HK-2 (cell line): ENCODE measurements around the gene SART1.
"Not testable (repeated sequence)": the region's sequence is repeated elsewhere in the genome, so short reads cannot be mapped to it uniquely, and the experiment has no call there.

Experiments used
- DNase-seq: peaks from one replicate; pipeline ENCODE4 v3.0.0-alpha.2; 2018; ENCODE audit not compliant: unreplicated experiment

The SART1 gene

DNA sequence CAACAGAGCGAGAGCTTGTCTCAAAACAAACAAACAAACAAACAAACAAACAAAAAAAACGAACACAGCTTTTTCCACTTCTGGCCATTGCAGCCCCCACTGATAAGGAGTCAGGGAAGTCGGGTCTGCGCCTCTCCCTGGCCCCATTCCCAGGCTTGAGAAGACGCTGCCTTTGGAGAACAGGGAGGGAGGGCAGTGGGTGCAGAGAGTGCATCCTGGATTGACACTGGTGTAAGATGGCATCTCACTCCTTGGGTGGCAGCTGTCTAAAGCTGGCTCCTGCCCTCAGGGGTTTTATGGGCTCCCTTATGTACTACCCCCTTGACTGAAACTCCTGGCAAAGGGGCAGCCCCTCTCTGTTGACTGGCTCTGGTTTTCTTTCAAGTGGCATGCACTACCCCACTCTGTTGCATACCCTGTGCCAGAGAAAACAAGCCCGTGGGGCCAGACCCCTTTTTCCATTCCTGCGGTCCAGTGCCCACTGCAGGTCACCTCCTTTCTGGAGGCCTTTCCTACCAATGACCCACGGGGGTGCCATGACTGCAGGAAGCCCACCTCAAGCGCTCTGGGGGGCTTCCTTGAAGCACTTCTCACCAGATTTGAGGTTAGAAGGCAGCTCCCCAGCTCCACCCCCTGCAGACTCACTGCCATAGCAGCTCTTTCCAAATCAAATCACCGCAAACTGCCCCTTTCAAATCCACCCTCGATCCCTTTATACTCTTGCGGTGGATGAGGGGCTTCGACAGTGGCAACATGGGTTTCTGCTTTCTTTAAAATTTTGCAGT lies 29.6 kb upstream of the SART1 start:
- DNase-seq: no peak

DNA sequence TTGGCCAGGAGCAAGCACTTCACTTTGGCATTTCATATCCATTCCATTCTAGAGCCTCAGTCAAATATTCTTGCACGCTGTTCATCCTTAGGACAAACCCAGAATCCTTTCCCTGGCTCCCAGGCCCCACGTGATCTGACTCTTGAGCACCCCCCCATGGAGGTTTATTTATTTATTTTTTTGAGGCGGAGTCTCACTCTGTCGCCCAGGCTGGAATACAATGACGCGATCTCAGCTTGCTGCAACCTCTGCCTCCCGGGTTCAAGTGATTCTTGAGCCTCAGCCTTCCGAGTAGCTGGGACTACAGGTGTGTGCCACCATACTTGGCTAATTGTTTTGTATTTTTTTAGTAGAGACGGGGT lies 29.0 kb upstream of the SART1 start:
- no peak for DNase-seq

DNA sequence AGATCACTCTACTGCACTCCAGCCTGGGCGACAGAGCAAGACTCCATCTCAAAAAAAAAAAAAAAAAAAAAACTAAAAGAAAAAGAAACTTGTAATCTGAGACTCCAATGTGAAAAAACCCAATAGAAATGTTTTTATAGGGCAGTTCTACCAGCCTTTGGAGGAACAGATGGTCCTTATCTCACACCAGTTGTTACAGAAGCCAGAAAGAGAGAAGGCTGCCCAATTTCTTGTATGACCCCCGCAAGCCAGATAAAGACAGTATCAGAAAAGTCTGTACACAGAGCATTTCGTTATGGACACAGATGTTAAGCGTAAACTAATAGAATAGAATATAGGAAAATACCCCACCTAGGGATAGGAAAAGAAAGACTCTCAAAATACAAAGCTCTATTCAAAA lies 27.5 kb upstream of the SART1 start:
- DNase-seq: no peak

DNA sequence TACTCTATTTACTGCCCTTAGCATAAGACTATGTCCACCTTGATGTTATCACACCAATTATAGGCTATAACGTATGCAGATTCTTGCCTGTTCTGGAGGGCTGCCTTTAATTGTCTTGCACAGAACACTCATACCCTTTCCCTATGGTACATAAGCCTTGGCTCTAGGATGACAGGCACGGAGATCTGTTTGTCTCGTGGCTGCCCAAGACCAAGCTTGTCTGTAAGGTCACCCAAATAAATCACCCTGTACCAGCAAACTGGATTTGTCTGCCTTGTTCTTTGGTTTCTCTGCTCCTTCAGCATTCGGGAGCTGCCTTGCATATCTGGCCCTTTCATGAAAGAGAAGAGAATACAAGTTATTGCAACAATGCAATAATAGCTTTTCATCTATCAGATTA lies 23.8 kb upstream of the SART1 start:
- DNase-seq: no peak

DNA sequence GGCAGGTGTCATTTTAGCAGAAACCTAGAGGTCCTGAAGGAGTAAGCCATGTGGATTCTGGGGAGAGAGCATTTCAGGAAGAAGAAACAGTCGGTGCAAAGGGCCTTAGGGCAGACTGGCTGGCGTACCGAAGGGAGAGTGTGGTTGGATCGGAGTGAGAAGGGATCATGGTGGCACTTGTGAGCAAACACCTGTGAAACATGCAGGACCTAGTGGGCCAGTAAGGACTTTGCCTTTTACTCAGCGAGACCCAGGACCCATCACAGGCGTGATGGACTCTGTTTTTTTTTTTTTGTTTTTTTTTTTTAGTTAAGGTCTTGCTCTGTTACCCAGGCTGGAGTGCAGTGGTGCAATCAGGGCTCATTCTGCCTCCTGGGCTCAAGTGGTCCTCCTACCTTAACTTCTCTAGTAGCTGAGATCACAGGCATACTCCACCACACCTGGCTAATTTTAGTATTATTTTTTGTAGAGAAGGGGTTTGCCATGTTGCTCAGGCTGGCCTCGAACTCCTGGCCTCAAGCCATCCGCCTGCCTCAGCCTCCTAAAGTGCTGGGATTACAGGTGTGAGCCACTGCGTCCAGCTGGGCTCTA lies 19.7 kb upstream of the SART1 start:
- DNase-seq: no peak

DNA sequence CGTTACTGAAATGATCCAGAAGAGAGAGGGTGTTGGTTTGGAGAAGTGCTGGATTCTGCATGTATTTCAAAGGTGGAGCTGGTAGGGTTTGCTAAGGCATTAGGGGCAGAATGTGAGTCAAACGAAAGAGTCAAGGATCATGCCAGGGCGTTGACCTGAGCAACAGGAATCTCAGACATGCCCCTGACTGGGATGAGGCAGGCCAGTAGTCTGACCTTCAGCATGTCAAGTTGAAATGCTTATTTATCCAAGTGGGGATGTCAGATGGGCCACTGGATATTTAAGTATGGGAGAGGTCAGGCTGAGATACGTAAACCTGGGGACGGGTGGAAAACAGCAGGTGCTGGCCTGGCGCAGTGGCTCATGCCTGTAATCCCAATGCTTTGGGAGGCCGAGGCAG lies 19.0 kb upstream of the SART1 start:
- no peak for DNase-seq

DNA sequence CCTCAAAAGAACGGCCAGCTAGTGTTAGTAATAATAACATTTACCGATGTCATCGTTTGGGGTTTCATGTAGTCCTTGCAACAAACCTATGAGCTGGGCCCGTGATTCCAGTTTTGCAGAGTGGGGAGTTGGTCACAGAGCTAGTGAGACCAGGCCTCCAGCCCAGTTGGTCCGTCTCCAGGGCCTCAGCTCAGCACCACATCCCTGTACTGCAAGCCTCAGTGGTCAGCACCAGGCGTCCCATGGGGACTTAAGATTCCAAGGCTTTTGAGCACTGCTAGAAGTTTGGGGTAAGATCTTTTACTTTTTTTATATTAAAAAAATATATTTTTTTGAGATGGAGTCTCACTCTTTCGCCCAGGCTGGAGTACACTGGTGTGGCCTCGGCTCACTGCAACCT lies 17.3 kb upstream of the SART1 start:
- DNase-seq: no peak

DNA sequence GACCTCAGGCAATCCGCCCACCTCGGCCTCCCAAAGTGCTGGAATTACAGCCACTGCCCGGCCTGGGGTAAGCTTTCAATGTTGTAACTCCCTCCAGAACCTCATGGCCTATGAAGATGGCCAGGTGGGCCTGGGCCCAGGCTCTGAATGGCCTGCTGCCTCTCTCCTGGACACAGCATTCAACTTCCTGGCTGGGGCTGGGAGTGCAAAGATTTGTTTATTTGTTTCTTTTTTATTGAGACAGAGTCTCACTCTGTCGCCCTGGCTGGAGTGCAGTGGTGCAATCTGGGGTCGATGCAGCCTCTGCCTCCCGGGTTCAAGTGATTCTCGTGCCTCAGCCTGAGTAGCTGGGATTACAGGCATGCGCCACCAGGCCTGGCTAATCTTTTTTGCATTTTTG lies 16.8 kb upstream of the SART1 start:
- no peak for DNase-seq

DNA sequence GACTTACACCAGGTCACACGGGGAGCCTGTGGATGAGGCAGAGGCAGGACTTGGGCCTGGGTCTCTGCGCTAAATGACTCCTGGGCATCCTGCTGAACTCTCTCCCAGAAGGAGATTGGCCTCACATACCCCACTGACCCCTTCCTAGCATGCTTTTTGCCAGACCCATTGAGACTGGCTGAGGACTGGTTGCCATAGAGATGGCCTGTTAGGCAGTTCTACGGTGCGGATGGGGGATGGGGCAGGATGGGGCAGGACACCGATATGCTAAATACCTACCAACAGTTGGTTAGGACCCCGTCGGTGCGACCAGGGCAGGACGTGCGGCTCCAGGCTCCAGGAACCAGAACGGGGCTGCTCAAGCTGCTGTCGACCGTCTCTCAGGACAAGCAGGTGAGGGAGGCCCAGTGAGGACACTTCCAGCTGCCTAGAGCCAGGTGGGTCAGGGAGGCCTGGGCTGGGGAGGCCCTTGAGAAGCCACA lies 16.1 kb upstream of the SART1 start, which contains the start of gene TSGA10IP:
TSGA10IP (plus strand) TSS at position 51 of the 482 bp plus-strand sequence; CDS start at position 247, 196 bp downstream.
- no peak for DNase-seq

DNA sequence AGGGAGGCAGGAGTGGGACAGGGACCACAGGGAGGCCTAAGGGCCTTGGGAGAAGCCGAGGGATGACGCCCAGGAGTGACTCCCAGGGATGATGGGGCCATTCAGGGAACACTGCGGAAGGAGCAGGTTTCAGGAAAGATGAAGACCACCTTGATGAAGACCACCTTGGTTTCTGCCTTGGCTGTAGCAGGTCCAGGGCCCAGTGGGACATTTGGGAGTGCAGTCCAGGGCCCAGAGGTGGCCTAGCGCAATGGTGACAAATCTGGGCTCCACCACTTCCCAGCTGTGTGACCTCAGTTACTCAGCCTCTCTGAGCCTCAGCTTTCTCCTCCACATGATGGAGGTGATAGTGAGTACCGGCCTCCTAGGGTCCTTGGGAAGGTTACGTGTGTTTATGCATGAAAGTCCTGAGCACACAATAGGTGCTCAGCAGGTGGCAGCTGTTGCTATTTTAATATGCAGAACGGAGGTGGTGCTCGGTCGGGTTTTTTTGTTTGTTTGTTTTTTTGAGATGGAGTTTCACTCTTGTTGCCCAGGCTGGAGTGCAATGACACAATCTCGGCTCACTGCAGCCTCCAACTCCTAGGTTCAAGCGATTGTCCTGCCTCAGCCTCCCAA lies 15.5 kb upstream of the SART1 start:
- DNase-seq: no peak

DNA sequence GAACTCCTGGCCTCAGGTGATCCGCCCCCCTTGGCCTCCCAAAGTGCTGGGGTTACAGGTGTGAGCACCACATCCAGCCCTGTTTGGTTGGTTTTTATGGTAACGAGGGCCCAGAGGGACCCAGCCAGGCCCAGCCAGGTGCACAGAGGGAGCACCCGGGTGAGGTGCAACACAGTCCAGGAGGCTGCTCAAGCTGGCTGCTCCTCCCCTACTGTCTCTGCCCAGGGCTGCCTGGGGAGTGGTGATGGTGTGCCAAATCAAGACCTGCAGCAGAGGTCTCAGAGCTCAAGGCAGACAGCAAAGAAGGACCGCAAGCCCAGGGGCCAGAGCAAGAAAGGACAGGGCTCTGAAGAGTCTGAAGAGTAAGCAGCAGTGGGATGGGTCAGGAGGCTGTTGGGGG lies 14.9 kb upstream of the SART1 start:
- DNase-seq: no peak

DNA sequence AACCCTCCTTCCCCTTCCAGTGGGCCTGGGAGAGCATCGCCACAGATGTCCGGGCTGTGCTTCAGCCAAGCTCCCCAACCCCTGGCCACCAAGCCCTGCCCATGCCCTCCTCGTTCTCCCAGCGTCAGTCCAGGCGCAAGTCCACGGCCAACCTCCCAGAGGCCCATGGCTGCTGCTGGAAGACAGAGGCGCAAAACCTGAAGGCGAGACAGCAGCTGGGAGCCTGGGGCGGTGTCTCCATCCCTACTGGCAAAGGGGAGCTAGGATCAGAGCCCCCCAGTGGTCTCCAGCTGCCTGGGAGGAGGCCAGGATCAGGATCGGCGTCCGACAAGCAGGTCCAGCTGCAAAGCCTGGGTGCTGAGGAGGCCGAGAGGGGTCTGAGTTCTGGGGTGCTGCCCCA lies 14.4 kb upstream of the SART1 start:
- DNase-seq: no peak

DNA sequence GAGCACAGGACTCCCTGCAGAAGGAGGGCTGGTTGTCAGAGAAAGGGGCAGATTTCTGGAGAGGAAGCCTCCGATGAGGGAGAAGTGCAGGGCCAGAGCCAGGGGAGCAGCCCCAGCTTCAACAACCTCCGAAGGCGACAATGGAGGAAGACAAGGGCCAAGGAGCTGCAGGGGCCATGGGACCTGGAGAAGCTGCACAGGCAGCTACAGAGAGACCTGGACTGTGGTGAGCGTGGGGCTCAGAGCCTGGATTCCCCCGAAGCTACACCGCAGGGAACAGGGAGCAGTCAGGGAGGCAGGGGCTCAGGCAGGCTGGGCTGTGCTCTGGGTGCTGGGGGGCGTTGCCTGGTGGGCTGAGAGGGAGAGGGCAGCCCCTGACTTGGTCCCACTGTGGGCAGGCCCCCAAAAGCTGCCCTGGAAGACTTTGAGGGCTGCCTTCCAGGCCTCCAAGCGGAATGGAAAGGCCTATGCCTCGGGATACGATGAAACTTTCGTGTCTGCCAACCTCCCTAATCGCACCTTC lies 13.9 kb upstream of the SART1 start:
- no peak for DNase-seq

DNA sequence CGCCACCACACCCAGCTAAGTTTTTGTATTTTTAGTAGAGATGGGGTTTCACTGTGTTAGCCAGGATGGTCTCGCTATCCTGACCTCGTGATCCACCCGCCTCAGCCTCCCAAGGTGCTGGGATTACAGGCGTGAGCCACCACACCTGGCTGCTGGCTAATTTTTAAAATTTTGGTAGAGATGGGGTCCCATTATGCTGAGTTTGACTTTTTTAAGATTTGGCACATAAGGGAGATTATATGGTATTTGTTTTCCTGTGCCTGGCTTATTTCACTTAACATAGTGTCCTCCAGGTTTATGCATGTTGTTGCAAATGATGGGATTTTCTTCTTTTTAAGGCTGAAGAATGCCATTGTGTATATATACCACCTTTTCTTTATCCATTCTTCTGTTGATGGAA lies 10.8 kb upstream of the SART1 start:
- not testable (repeated sequence) for DNase-seq

DNA sequence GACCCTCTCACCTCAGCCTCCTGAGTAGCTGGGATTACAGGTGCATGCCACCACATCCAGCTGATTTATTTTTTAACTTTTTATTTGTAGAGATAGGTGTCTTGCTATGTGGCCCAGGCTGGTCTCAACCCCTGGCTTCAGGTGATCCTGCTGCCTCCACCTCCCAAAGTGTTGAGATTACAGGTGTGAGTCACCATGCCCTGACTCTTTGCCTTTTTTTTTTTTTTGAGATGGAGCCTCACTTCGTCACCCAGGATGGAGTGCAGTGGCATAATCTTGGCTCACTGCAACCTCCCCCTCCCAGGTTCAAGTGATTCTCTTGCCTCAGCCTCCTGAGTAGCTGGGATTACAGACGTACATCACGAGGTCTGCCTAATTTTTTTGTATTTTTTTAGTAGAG lies 9.9 kb upstream of the SART1 start:
- DNase-seq: not testable (repeated sequence)

DNA sequence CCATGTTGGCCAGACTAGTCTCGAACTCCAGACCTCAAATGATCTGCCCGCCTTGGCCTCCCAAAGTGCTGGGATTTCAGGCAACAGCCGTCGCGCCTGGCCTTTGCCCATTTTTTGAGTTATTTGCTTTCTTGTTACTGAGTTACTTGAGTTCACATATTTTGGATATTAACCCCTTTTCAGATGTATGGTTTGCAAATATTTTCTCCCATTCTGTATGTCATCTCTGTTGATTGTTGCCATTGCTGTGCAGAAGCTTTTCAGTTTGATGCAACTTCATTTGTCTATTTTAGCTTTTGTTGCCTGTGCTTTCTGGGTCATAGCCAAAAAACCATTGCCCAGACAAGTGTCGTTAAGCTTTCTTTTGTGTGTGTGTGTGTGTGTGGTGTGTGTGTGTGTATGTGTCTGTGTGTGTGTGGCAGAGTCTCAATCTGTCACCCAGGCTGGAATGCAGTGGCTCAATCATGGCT lies 9.4 kb upstream of the SART1 start:
- DNase-seq: no peak

DNA sequence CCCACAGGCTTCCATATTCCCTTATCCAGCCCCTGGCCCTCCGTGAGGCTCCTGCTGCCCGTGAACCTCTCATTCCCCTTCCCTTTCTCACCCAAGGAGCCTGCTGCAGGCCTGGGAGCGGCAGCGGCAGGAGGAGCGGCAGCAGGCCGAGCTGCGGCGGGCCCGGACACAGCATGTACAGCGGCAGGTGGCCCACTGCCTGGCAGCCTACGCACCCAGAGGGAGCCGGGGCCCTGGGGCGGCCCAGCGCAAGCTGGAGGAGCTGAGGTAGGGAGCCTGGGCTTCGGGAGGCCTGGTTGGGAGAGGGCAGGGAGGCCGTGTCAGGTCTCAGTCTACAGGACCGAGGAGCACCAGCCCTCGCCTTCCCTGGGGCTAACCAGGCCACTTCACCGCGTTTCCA lies 8.1 kb upstream of the SART1 start:
- DNase-seq: no peak

DNA sequence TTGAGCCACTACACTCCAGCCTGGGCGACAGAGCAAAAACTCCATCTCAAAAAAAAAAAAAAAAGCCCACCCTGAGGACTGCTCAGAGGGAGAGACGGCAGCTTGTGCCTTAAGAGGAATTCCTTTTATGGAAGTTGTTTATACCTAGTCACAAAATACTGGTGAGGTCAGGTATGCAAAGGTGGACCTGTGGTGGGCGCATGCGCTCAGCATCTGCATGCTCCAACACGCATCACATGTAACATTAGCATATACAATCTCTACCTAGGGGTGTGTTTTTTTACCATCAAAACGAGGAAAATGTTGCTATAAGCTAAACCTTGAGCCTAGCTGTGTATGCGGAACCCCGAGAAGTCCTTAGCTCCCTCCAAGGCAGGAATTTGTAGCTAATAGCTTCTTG lies 6.8 kb upstream of the SART1 start:
- DNase-seq: no peak

DNA sequence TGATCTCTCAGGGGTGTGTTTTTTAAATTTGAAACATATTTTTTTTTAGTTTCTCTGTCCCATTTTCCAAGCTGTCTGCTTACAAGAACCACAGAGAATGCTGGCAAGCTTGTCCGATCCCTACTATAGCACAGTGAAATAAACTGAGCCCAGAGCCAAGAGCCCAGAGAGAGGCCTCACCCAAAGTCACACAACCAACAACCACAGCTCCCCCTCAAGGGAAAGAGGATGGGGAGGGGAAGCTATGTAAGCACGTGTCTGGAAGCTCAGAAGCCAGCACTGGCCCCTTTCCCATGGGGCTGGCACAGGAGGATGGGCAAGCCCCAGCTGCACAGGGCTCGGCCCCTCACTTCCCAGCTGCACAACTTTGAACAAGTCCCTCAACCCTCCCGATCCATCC lies 3.2 kb upstream of the SART1 start:
- DNase-seq: no peak

DNA sequence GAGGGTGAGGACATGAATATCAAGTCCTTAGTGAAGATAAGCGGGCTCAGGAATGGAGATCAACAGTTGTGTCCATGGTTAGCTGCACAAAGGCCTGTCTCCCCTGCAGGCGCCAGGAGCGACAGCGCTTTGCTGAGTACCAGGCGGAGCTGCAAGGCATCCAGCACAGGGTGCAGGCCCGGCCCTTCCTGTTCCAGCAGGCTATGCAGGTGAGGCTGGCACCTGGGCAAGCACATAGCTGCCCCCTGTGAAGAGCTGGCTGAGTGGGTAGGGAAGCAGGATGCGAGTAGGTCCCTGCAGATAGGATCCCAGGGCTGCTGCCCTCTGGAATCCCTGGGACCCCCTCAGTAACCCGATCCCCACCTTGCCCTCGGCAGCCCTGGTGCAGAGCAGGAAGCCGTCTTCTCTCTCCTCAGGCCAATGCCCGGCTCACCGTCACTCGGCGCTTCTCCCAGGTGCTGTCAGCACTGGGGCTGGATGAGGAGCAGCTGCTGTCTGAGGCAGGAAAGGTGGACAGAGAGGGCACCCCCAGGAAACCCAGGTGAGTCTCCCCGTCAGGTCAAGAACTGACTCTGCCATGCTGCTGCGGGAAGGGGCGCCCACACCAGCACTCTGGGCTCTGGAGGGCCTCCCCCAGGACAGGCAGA lies 2.6 kb upstream of the SART1 start:
- DNase-seq: no peak

DNA sequence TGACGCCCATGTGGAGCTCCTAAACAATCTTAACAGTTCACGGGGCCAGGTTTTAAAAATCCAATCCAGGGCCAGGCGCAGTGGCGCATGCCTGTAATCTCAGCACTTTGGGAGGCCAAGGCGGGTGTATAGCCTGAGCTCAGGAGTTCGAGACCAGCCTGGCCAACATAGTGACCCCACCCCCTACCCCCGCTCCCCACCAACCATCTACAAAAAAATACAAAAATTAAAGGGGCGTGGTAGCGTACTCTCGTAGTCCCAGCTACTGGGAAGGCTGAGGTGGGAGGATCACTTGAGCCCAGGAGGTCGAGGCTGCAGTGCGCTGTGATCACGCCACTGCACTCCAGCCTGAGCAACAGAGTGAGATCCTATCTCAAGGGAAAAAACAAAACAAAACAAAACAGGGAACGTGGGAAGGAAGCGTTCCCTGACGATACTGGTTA lies 689 bp upstream of the SART1 start:
- no peak for DNase-seq

DNA sequence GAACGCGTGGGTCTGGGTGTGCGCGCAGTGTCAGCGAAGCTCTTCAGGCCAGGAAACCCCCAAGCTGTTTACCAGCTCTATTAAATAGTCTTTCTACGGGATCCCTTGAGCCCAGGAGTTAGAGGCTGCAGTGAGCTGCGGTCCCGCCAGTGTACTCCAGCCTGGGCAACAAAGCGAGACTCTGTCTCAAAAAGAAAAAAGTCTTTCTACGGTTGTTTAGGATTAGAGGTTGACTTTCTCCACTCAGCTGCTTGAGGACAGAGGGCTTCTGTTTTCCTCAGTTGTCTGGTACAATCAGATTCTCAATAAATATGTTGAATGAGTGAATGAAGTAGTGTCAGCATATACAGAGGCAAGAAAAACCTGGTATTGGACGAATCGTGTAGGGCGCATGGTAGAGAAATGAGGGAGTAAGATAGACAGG lies 619 bp downstream of the SART1 start:
- DNase-seq: no peak
